ENCODE results near the gene PDPN.

Gene PDPN

GRCh38 chr1:13604176-13604575, 20.5 kb downstream of the PDPN start:
- no peak for DNase-seq (ENCODE audit: low read depth in 1 of 2, low spot score in 1 of 2)
- TF ChIP-seq JUND (IDR thresholded peaks at IDR 0.05; ENCODE audit: low read depth), result no peak
- in situ Hi-C loops (cut with HindIII; ENCODE audit: low pct_unique_long_range_greater_than_20kb, low sequenced_read_pairs), result no loop called here

GRCh38 chr1:13604721-13605120, 21.1 kb downstream of the PDPN start:
- DNase-seq (ENCODE audit: low read depth in 1 of 2, low spot score in 1 of 2), result no peak
- in situ Hi-C loops (cut with HindIII; ENCODE audit: low pct_unique_long_range_greater_than_20kb, low sequenced_read_pairs), result no loop called here
- TF ChIP-seq JUND (IDR thresholded peaks at IDR 0.05; ENCODE audit: low read depth), result no peak

GRCh38 chr1:13605159-13605558, 21.5 kb downstream of the PDPN start:
- DNase-seq (ENCODE audit: low read depth in 1 of 2, low spot score in 1 of 2), result no peak
- TF ChIP-seq JUND (IDR thresholded peaks at IDR 0.05; ENCODE audit: low read depth), result no peak

GRCh38 chr1:13607002-13607401, 23.4 kb downstream of the PDPN start:
- in situ Hi-C loops (cut with HindIII; ENCODE audit: low pct_unique_long_range_greater_than_20kb, low sequenced_read_pairs), result no loop called here
- DNase-seq (ENCODE audit: low read depth in 1 of 2, low spot score in 1 of 2), result no peak
- no peak for TF ChIP-seq JUND (IDR thresholded peaks at IDR 0.05; ENCODE audit: low read depth)

More at GRCh38 chr1:13605159-13605558, 21.5 kb downstream of the PDPN start:
- in situ Hi-C loops (cut with HindIII; ENCODE audit: low pct_unique_long_range_greater_than_20kb, low sequenced_read_pairs), result no loop called here

GRCh38 chr1:13616234-13616633, 32.6 kb downstream of the PDPN start:
- in situ Hi-C loops (cut with HindIII; ENCODE audit: low pct_unique_long_range_greater_than_20kb, low sequenced_read_pairs), result no loop called here
- no peak for DNase-seq (ENCODE audit: low read depth in 1 of 2, low spot score in 1 of 2)
- TF ChIP-seq JUND (IDR thresholded peaks at IDR 0.05; ENCODE audit: low read depth), result no peak

- in situ Hi-C loops (cut with HindIII; ENCODE audit: low pct_unique_long_range_greater_than_20kb, low sequenced_read_pairs), result no loop called here
- DNase-seq (ENCODE audit: low read depth in 1 of 2, low spot score in 1 of 2), result no peak
- TF ChIP-seq JUND (IDR thresholded peaks at IDR 0.05; ENCODE audit: low read depth), result no peak
These were observed 33.5 kb downstream of the PDPN start for GRCh38 chr1:13617108-13617507.

GRCh38 chr1:13617773-13618172, 34.1 kb downstream of the PDPN start:
- no peak for TF ChIP-seq JUND (IDR thresholded peaks at IDR 0.05; ENCODE audit: low read depth)
- no peak for DNase-seq (ENCODE audit: low read depth in 1 of 2, low spot score in 1 of 2)

GRCh38 chr1:13618483-13618882, 34.9 kb downstream of the PDPN start:
- no peak for TF ChIP-seq JUND (IDR thresholded peaks at IDR 0.05; ENCODE audit: low read depth)
- DNase-seq (ENCODE audit: low read depth in 1 of 2, low spot score in 1 of 2), result no peak
- in situ Hi-C loops (cut with HindIII; ENCODE audit: low pct_unique_long_range_greater_than_20kb, low sequenced_read_pairs), result no loop called here

More at GRCh38 chr1:13617773-13618172, 34.1 kb downstream of the PDPN start:
- in situ Hi-C loops (cut with HindIII; ENCODE audit: low pct_unique_long_range_greater_than_20kb, low sequenced_read_pairs), result no loop called here

GRCh38 chr1:13619909-13620308, 36.3 kb downstream of the PDPN start:
- no peak for TF ChIP-seq JUND (IDR thresholded peaks at IDR 0.05; ENCODE audit: low read depth)
- in situ Hi-C loops (cut with HindIII; ENCODE audit: low pct_unique_long_range_greater_than_20kb, low sequenced_read_pairs), result no loop called here
- DNase-seq (ENCODE audit: low read depth in 1 of 2, low spot score in 1 of 2), result no peak

GRCh38 chr1:13620825-13621224, 37.2 kb downstream of the PDPN start:
- DNase-seq (ENCODE audit: low read depth in 1 of 2, low spot score in 1 of 2), result no peak
- no peak for TF ChIP-seq JUND (IDR thresholded peaks at IDR 0.05; ENCODE audit: low read depth)
- in situ Hi-C loops (cut with HindIII; ENCODE audit: low pct_unique_long_range_greater_than_20kb, low sequenced_read_pairs), result no loop called here

- no peak for TF ChIP-seq JUND (IDR thresholded peaks at IDR 0.05; ENCODE audit: low read depth)
- in situ Hi-C loops (cut with HindIII; ENCODE audit: low pct_unique_long_range_greater_than_20kb, low sequenced_read_pairs), result no loop called here
- DNase-seq (ENCODE audit: low read depth in 1 of 2, low spot score in 1 of 2), result no peak
These were observed 38.8 kb downstream of the PDPN start for GRCh38 chr1:13622446-13622845.

- TF ChIP-seq JUND (IDR thresholded peaks at IDR 0.05; ENCODE audit: low read depth), result no peak
- DNase-seq (ENCODE audit: low read depth in 1 of 2, low spot score in 1 of 2), result no peak
- in situ Hi-C loops (cut with HindIII; ENCODE audit: low pct_unique_long_range_greater_than_20kb, low sequenced_read_pairs), result no loop called here
These were observed 39.5 kb downstream of the PDPN start for GRCh38 chr1:13623021-13623637.

- no peak for DNase-seq (ENCODE audit: low read depth in 1 of 2, low spot score in 1 of 2)
- no peak for TF ChIP-seq JUND (IDR thresholded peaks at IDR 0.05; ENCODE audit: low read depth)
- in situ Hi-C loops (cut with HindIII; ENCODE audit: low pct_unique_long_range_greater_than_20kb, low sequenced_read_pairs), result no loop called here
These were observed 40.9 kb downstream of the PDPN start for GRCh38 chr1:13624526-13624925.

- in situ Hi-C loops (cut with HindIII; ENCODE audit: low pct_unique_long_range_greater_than_20kb, low sequenced_read_pairs), result no loop called here
- DNase-seq (ENCODE audit: low read depth in 1 of 2, low spot score in 1 of 2), result no peak
- TF ChIP-seq JUND (IDR thresholded peaks at IDR 0.05; ENCODE audit: low read depth), result no peak
These were observed 43.5 kb downstream of the PDPN start for GRCh38 chr1:13627127-13627526.
